HEK293T (cell line): ENCODE measurements around the gene SH2D2A.

Source experiments
- CTCF ChIA-PET: fragments of 350-600 bp; formaldehyde crosslinking; extraction: SDS; loops from one replicate; lab custom pipeline; 2021; ENCODE audit warnings: antibody characterized with exemption, inconsistent platforms; lab: Yijun Ruan, JAX
- POLR2A ChIA-PET: fragments of 350-600 bp; formaldehyde crosslinking; extraction: SDS; loops from one replicate; lab custom pipeline; 2020; ENCODE audit warnings: antibody characterized with exemption, inconsistent platforms; lab: Yijun Ruan, JAX
- DNase-seq: peaks from one replicate; pipeline ENCODE4 v3.0.0; 2012; ENCODE audit warnings: mixed read lengths; ENCODE audit errors: extremely low spot score
- ARNT ChIP-seq: fragments of 450-650 bp; IDR thresholded peaks from 2 replicates; pipeline ENCODE4 v1.6.1; 2017; ENCODE audit warnings: mild to moderate bottlenecking
- BHLHE40 ChIP-seq: fragments of 450-650 bp; IDR thresholded peaks from 2 replicates; pipeline ENCODE4 v1.6.1; 2016; ENCODE audit warnings: mild to moderate bottlenecking, moderate library complexity, borderline replicate concordance
- CTBP1 ChIP-seq: fragments of 450-650 bp; IDR thresholded peaks from 2 replicates; pipeline ENCODE4 v1.6.1; 2016; ENCODE audit warnings: borderline replicate concordance
- ELF4 ChIP-seq: fragments of 450-650 bp; IDR thresholded peaks from 2 replicates; pipeline ENCODE4 v1.6.1; 2017; ENCODE audit warnings: antibody characterized with exemption
- FOXA1 ChIP-seq: fragments of 450-650 bp; IDR thresholded peaks from 2 replicates; pipeline ENCODE4 v1.6.1; 2016; ENCODE audit warnings: mild to moderate bottlenecking
- FOXK2 ChIP-seq: fragments of 450-650 bp; IDR thresholded peaks from 2 replicates; pipeline ENCODE4 v1.6.1; 2016; ENCODE audit warnings: mild to moderate bottlenecking
- FOXM1 ChIP-seq: fragments of 450-650 bp; IDR thresholded peaks from 2 replicates; pipeline ENCODE4 v1.6.1; 2017; ENCODE audit warnings: mild to moderate bottlenecking, borderline replicate concordance
- HDGF ChIP-seq: fragments of 450-650 bp; IDR thresholded peaks from 2 replicates; pipeline ENCODE4 v1.6.1; 2017; ENCODE audit warnings: antibody characterized with exemption, borderline replicate concordance
- L3MBTL2 ChIP-seq: fragments of 450-650 bp; conservative IDR thresholded peaks from 2 replicates; pipeline ENCODE4 v1.6.1; 2016; ENCODE audit warnings: mild to moderate bottlenecking
- LEF1 ChIP-seq: fragments of 450-650 bp; IDR thresholded peaks from 2 replicates; pipeline ENCODE4 v1.6.1; 2017; ENCODE audit warnings: mild to moderate bottlenecking, borderline replicate concordance
- NFRKB ChIP-seq: fragments of 450-650 bp; IDR thresholded peaks from 2 replicates; pipeline ENCODE4 v1.6.1; 2016; ENCODE audit warnings: mild to moderate bottlenecking, moderate library complexity
- SP1 ChIP-seq: fragments of 450-650 bp; IDR thresholded peaks from 2 replicates; pipeline ENCODE4 v1.6.1; 2017
- SUZ12 ChIP-seq: fragments of 450-650 bp; IDR thresholded peaks from 2 replicates; pipeline ENCODE4 v1.6.1; 2016; ENCODE audit warnings: mild to moderate bottlenecking
- TARDBP ChIP-seq: fragments of 450-650 bp; IDR thresholded peaks from 2 replicates; pipeline ENCODE4 v1.6.1; 2016
- ZNF384 ChIP-seq: fragments of 450-650 bp; IDR thresholded peaks from 2 replicates; pipeline ENCODE4 v1.6.1; 2016
- TF ChIP-seq, protein P1 (sequence below): fragments of 450-650 bp; IDR thresholded peaks from 2 replicates; pipeline ENCODE4 v1.6.1; 2016

SH2D2A gene

DNA sequence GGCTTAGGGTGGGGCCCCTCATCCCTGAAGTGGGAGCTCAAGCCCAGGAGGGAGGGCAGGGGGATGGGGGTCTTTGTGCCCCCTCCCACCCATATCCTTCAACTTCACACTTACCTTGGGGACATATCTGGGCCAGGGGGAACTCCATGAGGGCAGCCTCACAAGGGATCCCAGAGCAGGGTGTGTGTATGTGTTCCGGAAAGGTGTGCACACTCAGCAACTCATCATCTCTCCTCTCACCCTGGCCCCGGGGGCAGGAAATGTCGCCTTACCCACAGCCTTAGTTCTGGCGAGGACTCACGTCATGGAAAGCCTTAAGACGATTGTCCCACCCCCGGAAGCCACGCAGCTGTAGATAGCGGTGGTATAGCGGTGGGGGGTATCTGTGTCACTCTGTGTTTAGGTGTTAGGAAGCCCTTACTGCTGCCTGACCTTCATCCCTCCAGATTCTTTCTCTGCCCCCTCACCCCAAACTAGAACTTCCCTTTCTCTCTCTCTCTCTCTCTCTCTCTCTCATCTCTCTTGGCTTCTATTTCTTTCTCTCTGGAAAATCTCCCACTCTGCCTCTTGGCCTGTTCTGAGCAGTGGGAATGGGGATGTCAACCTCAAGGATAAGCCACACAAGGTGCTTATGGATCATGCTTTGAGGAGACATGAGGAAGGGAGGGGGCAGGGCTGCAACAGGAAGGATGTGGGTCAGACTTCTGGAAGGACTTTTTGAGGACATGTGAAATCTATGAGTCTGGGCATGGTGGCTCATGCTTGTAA is at the start of gene SH2D2A:
SH2D2A (minus strand) TSS at position 288 of the 768 bp plus-strand sequence; CDS start at position 148, 140 bp downstream.
- POLR2A ChIA-PET, result interaction anchor here (2.7 kb wide), 1 partner anchor 88 kb away, joined by 7 read pairs; the partner anchor contains the start of genes ISG20L2 and METTL25B
- CTCF ChIA-PET, result no interaction called here
- TF ChIP-seq LEF1 (no peak), ARNT (no peak), NFRKB (no peak), TARDBP (no peak), L3MBTL2 (no peak), SUZ12 (no peak), SP1 (no peak), BHLHE40 (no peak), FOXA1 (no peak), ELF4 (no peak), FOXM1 (no peak), FOXK2 (no peak), ZNF384 (no peak), CTBP1 (no peak), HDGF (no peak)
- TF ChIP-seq, protein P1, sequence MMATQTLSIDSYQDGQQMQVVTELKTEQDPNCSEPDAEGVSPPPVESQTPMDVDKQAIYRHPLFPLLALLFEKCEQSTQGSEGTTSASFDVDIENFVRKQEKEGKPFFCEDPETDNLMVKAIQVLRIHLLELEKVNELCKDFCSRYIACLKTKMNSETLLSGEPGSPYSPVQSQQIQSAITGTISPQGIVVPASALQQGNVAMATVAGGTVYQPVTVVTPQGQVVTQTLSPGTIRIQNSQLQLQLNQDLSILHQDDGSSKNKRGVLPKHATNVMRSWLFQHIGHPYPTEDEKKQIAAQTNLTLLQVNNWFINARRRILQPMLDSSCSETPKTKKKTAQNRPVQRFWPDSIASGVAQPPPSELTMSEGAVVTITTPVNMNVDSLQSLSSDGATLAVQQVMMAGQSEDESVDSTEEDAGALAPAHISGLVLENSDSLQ, result no peak
- DNase-seq, result no peak

DNA sequence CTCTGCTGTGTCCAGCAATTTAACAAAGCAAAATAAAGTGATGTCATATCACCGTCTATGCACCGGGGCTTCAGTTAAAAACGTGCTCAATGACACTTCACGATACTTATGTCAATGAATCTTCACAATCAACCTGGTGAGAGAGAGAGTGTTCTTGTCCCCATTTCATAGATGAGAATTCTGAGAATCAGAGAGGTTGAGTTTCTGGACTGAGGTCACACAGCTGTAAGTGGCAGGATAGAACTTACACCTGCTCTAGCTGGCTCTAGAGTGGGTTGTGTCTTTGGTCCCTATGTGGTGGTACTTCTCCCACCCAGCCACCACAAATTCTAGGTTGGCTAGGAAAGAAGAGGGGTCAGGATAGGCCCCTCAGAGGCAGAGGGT is 49.2 kb upstream of the SH2D2A start:
- no peak for TF ChIP-seq TARDBP
- ChIA-PET POLR2A (no interaction called here), CTCF (no interaction called here)
- no peak for DNase-seq

- ChIA-PET CTCF (no interaction called here), POLR2A (no interaction called here)
- TF ChIP-seq FOXK2, result no peak
- no peak for TF ChIP-seq LEF1
- no peak for TF ChIP-seq SUZ12
- no peak for TF ChIP-seq BHLHE40
- no peak for TF ChIP-seq HDGF
- TF ChIP-seq SP1, result no peak
- TF ChIP-seq, protein P1, result no peak
- no peak for TF ChIP-seq ELF4
- no peak for TF ChIP-seq FOXA1
- TF ChIP-seq L3MBTL2, result no peak
- TF ChIP-seq CTBP1, result no peak
- no peak for TF ChIP-seq TARDBP
- TF ChIP-seq ARNT, result no peak
- TF ChIP-seq NFRKB, result no peak
- no peak for TF ChIP-seq ZNF384
- no peak for DNase-seq
Measured at GRCh38 chr1:156865258-156865657, 48.6 kb upstream of the SH2D2A start.

- TF ChIP-seq, protein P1, result no peak
- TF ChIP-seq SP1 (no peak), LEF1 (no peak), FOXK2 (no peak), SUZ12 (no peak), L3MBTL2 (no peak), BHLHE40 (no peak), ZNF384 (no peak), CTBP1 (no peak), ELF4 (no peak), TARDBP (no peak), HDGF (no peak), NFRKB (no peak), FOXM1 (no peak), ARNT (no peak), FOXA1 (no peak)
- CTCF ChIA-PET, result no interaction called here
- POLR2A ChIA-PET, result interaction anchor here (0.8 kb wide), 1 partner anchor 51 kb away, joined by 3 read pairs; no protein-coding TSS in a partner anchor
- DNase-seq, result no peak
Measured at GRCh38 chr1:156864796-156865195, 48.1 kb upstream of the SH2D2A start.

GRCh38 chr1:156863631-156864030 is 47.0 kb upstream of the SH2D2A start:
- POLR2A ChIA-PET, result no interaction called here
- DNase-seq, result no peak
- CTCF ChIA-PET, result no interaction called here

More at GRCh38 chr1:156863631-156864030, 47.0 kb upstream of the SH2D2A start:
- TF ChIP-seq SP1 (no peak), ELF4 (no peak), LEF1 (no peak), ARNT (no peak), SUZ12 (no peak), FOXK2 (no peak), HDGF (no peak), ZNF384 (no peak), NFRKB (no peak), BHLHE40 (no peak), CTBP1 (no peak)
- TF ChIP-seq, protein P1, result no peak
